GM19351 (cell line): ENCODE results near the gene WDR73.

ENCODE experiments used
- ATAC-seq: cut with Tn5 transposase; IDR thresholded peaks from one replicate; pipeline ENCODE4 v1.9.1; 2021; ENCODE audit warnings: mild to moderate bottlenecking, moderate library complexity; ENCODE audit not compliant: unreplicated experiment

The WDR73 gene

GRCh38 chr15:84620626-84621025 lies 33.5 kb downstream of the WDR73 start:
- no peak for ATAC-seq

GRCh38 chr15:84616235-84616634 lies 37.8 kb downstream of the WDR73 start:
- no peak for ATAC-seq

DNA sequence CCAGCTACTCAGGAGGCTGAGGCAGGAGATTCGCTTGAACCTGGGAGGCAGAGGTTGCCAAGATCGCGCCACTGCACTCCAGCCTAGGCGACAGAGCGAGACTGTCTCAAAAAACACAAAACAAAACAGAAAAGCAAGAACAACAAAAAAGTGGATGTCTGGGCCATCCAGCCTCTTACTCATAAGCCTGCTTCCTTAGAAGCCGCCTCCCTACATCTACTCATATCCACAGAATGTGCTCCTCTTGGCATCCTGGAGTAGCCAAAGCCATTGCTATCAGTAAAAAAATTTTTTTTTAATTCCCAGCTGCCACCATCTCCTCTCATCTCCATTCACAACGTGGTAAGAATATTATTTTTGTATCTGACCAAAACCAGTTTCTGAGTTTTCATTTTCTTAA lies 42.5 kb downstream of the WDR73 start:
- no peak for ATAC-seq

- no peak for ATAC-seq
These were observed 44.1 kb downstream of the WDR73 start for GRCh38 chr15:84609818-84610525.

DNA sequence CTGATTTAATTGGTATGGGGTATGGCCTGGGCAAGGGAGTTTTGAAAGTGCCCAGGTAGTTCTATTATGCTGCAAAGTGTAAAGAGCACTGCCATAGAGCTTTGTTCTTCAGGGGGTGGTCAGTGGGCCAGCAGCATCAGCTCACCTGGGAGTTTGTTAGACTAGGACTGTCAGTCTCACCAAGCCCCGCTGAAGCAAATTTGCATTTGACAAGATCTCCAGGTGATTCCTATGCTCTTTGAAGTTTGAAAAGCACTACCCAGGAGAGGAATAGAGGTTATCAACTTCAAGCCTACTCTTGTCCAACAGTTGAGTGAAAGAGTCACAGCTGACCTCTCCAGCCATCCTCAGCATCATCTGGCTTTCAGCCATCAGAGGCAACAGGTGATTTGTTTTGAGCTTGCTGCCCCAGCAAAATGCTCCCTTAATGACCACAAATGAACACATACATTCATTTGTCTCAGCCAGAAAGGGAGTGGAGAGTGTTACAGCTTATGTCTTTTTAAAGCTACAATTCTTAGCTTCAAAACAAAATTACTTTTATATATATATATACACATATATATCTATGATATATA lies 45.3 kb downstream of the WDR73 start:
- ATAC-seq: no peak

DNA sequence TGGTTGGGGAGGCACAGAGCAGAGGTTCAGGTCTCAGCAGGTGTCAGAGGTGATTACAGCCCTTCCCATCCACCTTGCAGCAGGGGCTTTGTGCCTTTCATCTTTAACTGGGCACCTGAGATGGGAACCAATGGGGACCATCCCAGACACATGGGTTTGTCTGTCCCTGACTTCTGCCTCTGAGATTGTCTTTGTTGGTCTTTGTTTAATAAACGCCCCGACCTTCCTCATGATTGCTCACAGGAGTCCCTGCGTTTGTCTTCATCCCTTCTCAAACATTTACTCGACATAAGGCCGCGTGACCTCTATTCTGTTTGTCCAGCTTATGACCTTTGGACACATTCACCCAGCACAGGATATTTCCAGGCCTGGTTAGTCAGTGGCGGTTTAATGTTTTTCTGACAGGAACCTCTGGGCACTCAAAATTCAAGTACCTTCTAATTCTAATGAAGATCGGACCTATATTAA lies 47.4 kb downstream of the WDR73 start:
- ATAC-seq: no peak

DNA sequence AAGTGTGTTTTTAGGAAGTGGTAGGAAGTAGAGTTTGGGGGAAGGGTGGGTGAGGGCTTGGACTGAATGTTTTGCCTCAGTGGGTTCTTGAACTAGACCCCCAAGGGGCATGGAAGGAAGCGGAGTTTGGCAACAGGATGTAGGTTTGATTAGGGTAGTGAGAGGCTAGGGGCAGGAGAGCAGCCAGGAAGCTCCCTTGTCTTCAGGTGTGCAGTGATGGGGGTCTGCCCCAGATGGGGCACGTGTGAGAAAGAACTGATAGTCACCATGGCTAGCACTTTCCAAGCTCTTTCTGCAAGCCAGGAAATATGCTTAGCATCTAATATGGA lies 48.6 kb downstream of the WDR73 start:
- no peak for ATAC-seq

DNA sequence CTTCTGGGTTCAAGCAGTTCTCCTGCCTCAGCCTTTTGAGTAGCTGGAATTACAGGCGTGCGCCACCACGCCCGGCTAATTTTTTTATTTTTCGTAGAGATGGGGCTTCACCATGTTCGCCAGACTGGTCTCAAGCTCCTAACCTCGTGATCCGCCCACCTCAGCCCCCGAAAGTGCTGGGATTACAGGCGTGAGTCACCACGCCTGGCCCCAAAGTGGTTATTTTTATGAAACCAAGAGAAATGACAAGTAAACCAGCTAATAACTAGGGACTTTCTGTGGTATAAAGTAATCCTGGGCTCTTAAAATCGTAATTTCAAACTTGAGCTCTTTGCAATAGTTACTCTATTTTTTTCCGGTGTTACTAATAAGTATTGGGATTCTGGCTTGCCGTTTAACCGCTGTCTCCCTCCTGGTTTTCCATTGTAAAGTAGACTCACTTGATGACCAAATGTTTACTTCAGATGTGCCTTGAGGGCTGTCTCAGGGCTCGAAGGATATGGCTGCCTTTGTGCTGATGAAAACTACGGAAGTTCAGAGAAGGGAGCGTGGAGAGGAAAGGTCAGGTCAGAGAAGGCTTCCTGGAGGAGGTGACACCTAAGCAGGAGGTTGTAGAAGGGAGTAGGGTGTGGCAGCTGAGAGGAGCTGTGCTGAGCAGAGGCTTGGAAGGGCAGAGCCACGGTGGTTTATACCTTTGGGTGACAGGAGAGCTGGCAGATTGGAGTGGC lies 49.1 kb downstream of the WDR73 start:
- ATAC-seq: no peak

GRCh38 chr15:84603630-84604379 lies 50.3 kb downstream of the WDR73 start:
- ATAC-seq: no peak

DNA sequence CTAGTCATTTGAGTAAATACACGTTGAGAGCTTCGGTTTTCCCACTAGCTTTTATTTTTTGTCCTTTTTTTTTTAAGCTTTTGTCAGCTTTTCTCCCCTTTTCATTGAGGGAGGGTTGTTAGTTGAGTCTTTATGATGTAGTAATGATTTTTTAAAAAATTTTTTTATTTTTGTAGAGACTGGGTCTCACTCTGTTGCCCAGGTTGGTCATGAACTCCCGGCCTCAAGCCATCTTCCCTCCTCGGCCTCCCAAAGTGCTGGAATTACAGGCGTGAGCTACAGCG lies 52.6 kb downstream of the WDR73 start:
- ATAC-seq: no peak

- ATAC-seq: peak; percentile 85
These were observed 53.2 kb downstream of the WDR73 start, which contains the start of gene ZSCAN2 for GRCh38 chr15:84600687-84601554. Gene ZSCAN2 (plus strand): TSS chr15:84601009. CDS start chr15:84603928, 2,919 bp downstream.

DNA sequence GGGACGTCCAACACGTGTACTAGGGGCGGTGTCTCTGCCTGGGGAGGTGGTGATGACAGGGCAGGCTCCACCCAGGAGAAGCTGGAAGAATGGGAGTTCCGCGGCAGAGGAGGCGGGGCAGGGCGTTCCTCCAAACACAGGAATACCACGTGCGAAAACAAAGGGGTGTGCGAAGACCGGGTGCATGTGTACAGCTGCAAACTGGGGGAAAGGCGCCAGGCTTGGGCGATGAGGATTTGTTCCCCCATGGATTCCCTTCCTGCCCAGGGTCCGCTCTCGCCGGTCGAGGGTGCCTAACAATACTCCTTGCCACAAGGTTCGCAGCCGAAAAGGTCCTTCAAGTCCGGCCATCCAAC lies 53.8 kb downstream of the WDR73 start:
- no peak for ATAC-seq

- no peak for ATAC-seq
These were observed 54.2 kb downstream of the WDR73 start for GRCh38 chr15:84599906-84600305.

- ATAC-seq: no peak
These were observed 55.1 kb downstream of the WDR73 start for GRCh38 chr15:84598993-84599392.

DNA sequence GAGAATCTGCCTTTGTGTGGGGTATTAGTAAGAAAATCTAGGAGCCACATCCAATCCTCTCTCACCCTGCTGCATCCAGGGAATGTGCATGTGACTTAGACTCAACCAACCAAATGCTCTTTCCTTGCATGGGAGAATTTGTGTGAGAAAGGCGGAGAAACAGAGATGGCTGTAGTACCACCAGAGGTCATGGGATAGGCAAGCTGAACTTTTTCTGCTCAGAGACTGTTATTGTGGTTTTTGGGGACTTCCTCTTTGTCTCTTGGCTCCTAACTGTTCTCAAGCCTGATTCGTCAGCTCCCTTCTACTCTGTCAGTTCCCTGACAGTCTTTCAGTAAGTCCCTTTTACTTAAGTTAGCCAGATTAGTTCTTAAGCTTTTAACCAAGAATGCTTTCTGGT lies 55.8 kb downstream of the WDR73 start:
- ATAC-seq: peak; percentile 51

GRCh38 chr15:84597296-84597695 lies 56.8 kb downstream of the WDR73 start:
- no peak for ATAC-seq

DNA sequence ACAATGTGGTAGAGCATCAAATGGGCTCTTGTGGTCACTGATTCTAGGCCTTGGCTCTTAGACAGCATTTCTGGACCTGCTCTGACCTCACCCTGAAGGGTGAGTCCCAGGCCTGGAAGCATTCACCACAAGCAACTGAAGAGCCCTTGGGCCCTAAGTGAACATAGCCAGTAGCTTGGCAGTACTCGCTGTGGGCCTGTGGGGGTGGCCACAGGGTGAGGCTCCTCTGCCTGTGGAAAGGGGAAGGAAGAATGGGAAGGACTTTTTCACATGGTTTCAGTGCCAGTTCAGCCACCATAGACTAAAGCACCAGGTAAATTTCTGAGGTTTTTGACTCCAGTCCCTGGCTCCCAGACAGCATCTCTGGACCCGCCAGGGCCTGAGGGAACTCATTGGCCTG lies 58.4 kb downstream of the WDR73 start:
- ATAC-seq: no peak

- ATAC-seq: no peak
These were observed 59.3 kb downstream of the WDR73 start for GRCh38 chr15:84594617-84595290.

GRCh38 chr15:84591815-84592214 lies 62.3 kb downstream of the WDR73 start:
- no peak for ATAC-seq

DNA sequence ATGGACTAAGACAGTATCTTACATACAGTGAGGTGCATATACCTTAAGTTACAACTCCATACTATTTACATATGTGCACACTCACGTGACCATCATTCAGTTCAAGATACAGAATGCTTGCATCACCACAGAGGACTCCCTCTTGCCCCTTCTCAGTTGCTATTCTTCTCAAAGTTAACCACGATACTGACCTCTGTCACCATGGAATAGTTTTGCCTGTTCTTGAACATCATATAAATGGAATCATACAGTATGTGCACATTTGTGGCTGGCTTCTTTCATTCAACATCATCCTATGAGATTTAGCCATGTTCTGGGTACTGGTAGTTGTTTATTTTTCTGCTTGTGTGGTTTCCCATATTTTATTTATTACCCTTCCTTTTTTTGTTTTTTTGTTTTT lies 63.7 kb downstream of the WDR73 start:
- no peak for ATAC-seq
